Astrocyte of the cerebellum (primary cell): Measurements from ENCODE around the gene VPS52.

ENCODE experiments used
- DNase-seq: peaks from one replicate; pipeline ENCODE4 v3.0.0-alpha.2; 2011; ENCODE audit warnings: low read depth
- H3K4me3 ChIP-seq: 2 replicates; pipeline ENCODE4 v1.5.1; 2011; ENCODE audit warnings: mild to moderate bottlenecking, low read depth, low read length, moderate library complexity
- in situ Hi-C: cut with HindIII; loops from 2 replicates; pipeline ENCODE4 v1.10.0; 2017; ENCODE audit warnings: low sequenced_read_pairs
- TF ChIP-seq, protein P1 (sequence below): IDR thresholded peaks from 2 replicates; pipeline ENCODE4 v1.5.1; 2012; ENCODE audit warnings: low read length, low read depth, moderate library complexity, mild to moderate bottlenecking; ENCODE audit errors: missing control alignments

Gene VPS52

GRCh38 chr6:33304216-33304615 is 32.5 kb upstream of the VPS52 start:
- TF ChIP-seq, protein P1, sequence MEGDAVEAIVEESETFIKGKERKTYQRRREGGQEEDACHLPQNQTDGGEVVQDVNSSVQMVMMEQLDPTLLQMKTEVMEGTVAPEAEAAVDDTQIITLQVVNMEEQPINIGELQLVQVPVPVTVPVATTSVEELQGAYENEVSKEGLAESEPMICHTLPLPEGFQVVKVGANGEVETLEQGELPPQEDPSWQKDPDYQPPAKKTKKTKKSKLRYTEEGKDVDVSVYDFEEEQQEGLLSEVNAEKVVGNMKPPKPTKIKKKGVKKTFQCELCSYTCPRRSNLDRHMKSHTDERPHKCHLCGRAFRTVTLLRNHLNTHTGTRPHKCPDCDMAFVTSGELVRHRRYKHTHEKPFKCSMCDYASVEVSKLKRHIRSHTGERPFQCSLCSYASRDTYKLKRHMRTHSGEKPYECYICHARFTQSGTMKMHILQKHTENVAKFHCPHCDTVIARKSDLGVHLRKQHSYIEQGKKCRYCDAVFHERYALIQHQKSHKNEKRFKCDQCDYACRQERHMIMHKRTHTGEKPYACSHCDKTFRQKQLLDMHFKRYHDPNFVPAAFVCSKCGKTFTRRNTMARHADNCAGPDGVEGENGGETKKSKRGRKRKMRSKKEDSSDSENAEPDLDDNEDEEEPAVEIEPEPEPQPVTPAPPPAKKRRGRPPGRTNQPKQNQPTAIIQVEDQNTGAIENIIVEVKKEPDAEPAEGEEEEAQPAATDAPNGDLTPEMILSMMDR, result no peak
- no peak for DNase-seq
- H3K4me3 ChIP-seq, result no peak overlapping the region
- in situ Hi-C loops, result no loop called here

DNA sequence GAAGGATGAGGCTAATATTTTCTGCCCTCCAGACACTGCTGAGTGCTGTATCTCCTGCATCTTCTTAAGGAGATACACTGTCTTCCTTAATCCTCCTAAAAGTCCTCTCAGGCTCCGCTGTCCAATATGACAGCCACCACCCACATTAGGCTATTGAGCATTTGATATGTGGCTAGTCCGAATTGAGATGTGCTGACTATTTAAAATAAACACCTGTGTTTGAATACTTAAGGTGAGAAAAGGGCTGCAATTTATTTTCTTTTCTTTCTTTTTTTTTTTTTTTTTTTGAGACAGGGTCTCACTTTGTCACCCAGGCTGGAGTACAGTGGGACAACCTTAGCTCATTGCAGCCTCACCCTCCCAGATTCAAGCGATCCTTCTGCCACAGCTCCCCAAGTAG is 30.2 kb upstream of the VPS52 start:
- H3K4me3 ChIP-seq, result no peak overlapping the region
- DNase-seq, result no peak
- TF ChIP-seq, protein P1, result no peak
- in situ Hi-C loops, result no loop called here

DNA sequence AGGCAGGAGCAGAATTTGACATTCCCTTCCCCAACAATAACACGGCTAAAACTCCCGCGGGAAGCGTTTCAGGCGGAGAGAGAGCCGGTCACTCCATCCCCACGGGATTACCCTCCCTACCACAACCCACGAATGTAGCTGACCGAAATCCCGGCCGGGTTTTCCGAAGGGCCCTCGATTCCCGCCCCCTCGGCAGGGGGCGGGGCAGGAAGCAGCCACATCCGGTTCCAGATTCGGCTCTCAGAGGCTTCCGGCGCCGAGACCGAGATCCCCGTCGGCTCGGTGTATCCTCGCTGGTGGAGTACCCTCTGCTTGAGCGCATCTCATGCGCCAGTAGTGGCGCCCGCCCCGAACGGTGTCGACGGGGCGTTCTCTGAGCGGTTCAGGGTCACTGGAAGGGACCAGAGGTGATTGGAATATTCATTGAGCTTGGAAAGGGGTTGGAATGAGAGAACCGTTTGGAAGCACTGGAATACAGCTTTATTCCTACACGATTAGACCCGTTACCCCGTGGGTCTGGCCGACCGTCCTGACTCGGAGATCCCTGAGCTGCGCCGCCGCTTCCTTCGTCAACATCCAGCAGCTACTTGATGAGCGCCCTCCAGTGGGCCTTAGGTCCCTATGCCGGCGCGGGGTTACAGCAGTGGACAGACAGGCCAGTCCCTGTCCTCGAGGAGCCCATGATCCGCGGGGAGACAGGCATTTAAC is 27.7 kb upstream of the VPS52 start:
- TF ChIP-seq, protein P1, result peak; percentile 85
- H3K4me3 ChIP-seq, result peak overlapping the region; percentile 73
- DNase-seq, result no peak
- in situ Hi-C loops, result no loop called here

DNA sequence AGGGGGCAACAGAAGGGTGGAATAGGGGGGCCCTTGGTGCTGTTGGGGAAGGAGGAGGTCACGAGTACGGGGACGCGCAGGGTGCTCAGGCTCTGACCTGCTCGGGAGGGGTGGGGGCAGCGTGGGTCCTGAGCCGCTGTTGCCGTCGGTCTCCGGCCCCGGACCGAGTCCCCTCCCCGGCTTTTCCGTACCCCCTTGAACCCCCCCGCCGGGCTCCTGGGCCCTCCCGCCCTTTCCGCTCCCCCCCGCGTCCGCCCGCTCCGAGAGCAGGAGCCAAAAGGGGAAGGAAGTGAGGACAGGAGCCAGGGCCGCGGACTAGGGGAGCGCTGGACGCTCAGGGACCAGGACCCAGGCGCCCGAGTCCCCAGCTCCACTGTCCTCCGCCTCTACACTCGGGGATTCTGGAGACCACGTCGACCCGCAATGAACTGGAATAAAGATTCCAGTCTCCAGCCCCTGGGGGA is 27.1 kb upstream of the VPS52 start, which contains the start of gene RGL2:
RGL2 (minus strand) TSS at position 170 of the 464 bp plus-strand sequence. CDS start 332 bp downstream, outside the sequence.
- TF ChIP-seq, protein P1, result no peak
- DNase-seq, result no peak
- in situ Hi-C loops, result no loop called here
- peak within 1 kb of the TSS; percentile 73 for H3K4me3 ChIP-seq

DNA sequence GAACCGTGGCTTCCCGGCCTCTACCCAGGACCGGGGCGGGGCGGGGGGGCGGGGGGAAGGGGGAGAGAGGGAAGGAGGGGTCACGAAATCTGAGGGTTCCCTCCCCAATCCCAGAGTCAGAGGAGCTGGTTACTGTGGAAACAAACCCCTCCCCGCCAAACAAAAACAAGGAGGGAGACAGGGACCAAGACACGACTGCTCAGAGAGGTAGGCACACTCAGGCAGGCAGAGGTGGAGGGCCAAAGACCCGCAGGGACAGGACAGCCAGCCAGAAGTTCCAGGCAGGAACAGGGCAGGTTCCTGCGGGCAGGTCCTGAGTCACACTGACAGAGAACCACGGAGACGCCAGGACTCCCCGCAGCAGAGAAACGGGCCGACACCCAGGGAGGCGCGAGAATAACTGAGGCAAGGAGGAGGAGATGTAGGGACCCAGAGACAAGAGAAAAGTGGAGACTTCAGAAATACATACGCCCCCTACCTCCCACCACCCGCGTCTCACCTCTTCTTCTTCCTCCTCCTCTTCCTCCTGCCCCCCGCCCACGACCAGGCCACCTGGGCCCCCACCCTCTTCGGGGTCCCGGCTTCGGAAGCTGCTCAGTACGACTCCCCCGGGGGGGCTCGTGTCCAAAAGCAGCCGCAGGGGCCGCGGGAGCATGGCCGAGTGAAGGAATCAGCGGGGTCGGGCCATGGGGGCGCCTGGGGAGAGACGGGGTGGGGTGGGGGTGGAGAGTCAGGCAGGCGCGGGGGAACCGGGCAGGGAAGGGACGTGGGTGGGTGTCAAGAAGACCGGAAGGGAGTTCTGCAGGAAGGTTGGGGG is 26.5 kb upstream of the VPS52 start:
- no peak for DNase-seq
- H3K4me3 ChIP-seq, result peak overlapping the region; percentile 73
- TF ChIP-seq, protein P1, result no peak
- in situ Hi-C loops, result no loop called here

DNA sequence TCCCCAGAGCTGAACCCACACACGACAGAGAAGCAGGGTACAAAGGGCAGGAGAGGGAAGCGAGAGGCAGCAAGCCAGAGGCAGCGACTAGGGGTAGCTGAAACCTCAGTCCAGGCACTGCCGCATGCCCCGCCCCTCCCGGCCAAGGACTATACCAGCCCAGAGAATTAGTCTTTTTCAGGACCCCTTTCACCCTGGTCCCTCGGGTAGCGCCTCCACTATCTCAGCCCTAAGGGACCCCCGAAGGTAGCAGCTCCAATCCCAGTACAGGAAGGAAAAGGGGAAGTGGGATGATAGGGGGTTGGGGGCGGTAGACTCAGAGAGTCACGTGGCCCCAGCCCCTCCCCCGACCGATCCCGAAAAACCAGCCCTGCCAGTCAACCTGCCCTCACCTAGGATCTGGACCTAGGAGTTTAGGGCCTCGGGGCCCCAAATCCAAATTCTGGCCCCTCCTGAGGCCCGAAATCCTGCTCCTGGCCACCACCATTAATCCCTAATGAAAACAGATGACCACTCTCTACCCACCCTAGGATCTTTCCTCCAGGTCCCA is 25.8 kb upstream of the VPS52 start:
- H3K4me3 ChIP-seq, result peak overlapping the region; percentile 73
- DNase-seq, result no peak
- TF ChIP-seq, protein P1, result no peak
- in situ Hi-C loops, result no loop called here
